GM12873 (cell line): Measurements from ENCODE around the gene AGR2.

ENCODE experiments used
- TF ChIP-seq, protein P1 (sequence below): IDR thresholded peaks from 2 replicates; pipeline ENCODE4 v1.5.1; 2012; ENCODE audit warnings: low read depth, mild to moderate bottlenecking, moderate library complexity, low read length, control low read depth; ENCODE audit not compliant: insufficient read depth; ENCODE audit errors: missing control alignments

AGR2 gene

DNA sequence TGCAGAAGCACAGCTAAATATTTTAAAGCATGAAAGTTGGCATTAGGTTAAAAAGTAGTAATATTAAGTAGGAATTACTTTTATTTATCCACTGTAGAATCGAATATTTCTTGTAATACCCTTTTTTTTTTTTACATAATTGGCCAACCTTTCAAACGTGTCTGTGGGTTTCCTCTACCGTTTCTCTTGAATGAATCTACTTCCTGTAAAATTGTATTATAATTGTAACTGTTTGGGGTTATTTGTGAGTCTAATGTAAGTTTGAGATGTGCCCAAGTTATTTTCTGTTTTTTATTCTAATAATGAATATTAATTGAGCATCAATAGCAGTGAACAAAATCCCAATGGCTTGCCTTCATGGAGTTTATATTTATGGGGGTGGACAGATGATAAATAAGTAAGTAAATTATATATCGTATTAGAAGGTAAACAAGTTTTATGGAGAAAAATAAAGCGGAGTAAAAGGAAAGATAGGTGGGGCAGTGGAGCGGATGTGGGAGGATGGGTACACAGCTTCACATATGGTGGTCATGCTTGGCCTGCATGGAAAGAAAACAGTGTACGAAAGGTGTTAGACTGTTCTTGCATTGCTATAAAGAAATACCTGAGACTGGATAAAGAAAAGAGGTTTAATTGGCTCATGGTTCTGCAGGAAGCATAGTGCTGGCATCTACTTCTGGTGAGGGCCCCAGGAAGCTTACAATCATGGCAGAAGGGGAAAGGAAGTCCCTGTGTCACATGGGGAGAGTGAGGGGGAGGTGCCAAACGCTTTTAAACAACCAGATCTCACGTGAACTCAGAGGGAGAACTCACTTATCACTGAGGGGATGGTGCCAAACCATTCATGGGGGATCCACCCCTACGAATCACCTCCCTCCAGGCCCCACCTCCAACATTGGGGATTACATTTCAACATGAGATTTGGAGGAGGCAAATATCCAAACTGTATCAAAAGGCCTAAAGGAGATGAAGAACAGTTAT is 45.9 kb downstream of the AGR2 start:
- TF ChIP-seq, protein P1, sequence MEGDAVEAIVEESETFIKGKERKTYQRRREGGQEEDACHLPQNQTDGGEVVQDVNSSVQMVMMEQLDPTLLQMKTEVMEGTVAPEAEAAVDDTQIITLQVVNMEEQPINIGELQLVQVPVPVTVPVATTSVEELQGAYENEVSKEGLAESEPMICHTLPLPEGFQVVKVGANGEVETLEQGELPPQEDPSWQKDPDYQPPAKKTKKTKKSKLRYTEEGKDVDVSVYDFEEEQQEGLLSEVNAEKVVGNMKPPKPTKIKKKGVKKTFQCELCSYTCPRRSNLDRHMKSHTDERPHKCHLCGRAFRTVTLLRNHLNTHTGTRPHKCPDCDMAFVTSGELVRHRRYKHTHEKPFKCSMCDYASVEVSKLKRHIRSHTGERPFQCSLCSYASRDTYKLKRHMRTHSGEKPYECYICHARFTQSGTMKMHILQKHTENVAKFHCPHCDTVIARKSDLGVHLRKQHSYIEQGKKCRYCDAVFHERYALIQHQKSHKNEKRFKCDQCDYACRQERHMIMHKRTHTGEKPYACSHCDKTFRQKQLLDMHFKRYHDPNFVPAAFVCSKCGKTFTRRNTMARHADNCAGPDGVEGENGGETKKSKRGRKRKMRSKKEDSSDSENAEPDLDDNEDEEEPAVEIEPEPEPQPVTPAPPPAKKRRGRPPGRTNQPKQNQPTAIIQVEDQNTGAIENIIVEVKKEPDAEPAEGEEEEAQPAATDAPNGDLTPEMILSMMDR = no peak

DNA sequence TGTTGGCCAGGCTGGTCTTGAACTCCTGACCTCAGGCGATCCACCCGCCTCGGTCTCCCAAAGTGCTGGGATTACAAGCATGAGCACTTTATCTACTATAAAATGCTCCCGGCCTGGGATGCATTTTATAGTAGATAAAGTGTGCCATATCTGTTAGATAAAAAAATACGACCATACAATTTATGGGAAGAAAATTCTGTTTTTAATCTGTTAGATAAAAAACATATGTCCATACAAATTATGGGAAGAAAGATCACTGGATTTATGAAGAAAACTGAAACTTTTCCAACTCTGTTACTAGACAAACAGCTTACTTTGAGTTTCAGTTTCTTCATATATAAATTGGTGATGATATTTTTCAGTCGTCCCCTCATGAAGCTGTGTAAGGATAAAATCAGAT is 46.8 kb downstream of the AGR2 start:
- TF ChIP-seq, protein P1 = no peak

DNA sequence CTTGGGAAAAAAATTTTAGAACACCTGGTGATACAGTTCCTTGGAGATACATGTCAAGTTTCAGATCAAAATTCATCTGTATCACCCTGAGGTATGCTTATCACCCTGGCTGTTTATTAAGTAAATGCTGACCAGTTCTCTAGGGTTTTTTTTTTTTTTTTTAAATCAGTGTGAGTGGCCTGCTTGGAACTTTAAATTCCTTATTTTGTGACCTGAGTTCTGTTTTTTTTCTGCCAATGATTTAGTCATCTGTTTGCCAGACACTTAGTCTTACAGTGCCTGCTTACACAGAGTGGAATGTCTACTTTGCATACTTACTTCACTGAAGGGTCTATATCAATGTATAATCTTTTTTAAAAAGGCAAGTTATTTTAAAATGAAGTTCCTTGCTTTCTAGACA is 49.4 kb downstream of the AGR2 start:
- TF ChIP-seq, protein P1 = no peak

DNA sequence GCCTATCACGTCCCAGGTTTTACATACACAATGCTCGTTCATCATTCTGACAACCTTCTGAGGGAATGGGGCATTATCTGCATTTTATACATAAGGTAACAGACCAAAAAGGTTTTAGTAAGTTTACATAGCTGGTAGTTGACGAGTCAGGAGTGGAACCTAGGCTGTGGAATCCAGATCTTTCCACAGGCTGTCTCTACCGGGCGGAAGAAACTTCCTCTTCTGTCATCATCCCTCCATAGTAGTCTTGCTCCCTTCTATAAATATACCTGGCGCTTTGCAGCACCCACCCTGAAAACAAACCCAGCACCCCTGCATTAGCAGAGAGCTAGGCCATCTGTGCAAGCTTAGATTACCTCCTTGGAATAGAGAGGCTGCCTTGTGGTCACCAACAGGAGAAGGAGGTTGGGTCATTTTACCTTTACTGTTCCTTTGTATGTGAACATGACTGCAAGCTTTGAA is 49.9 kb downstream of the AGR2 start:
- TF ChIP-seq, protein P1 = no peak

DNA sequence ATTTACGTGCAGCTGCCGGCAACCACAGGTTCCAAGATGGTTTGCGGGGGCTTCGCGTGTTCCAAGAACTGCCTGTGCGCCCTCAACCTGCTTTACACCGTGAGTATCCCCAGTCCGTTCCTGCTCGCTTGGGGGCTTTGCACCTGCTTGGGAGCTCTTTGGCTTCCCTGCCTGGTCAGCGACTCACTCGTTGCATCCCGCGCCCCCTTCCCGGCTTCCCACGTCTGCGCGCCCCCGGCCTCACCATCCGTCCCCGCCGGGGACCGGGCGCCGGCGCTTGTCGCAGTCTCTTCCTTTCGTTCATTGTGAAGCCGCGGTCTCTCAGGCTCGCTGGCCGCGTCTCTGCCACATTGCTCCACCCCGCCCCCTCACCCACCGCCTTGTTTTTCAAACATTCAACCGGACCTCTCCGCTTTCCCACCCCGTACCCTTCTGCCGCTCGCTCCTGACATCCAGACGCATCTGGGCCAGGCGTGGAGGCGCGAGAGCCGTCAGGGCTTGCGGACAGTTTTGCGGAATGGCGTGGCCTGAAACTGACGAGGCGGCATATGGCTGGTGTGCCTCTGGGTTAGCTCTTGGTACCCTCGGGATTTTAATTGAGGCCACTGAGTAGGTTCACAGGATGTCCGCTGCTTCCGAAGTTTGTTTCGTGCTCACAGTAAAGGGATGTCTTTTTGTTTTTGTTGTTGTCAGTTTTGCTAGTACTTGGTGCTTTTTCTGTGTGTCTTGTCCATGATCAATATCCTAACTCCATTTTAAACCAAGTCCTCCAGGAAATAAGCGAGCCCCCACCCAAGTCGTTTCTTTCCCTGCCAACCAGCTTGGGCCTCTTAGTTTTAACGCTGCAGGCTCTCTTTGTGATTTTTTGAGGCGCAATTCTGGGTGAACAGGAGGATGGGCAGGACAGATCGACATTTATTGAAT is 50.6 kb downstream of the AGR2 start:
- TF ChIP-seq, protein P1 = no peak

DNA sequence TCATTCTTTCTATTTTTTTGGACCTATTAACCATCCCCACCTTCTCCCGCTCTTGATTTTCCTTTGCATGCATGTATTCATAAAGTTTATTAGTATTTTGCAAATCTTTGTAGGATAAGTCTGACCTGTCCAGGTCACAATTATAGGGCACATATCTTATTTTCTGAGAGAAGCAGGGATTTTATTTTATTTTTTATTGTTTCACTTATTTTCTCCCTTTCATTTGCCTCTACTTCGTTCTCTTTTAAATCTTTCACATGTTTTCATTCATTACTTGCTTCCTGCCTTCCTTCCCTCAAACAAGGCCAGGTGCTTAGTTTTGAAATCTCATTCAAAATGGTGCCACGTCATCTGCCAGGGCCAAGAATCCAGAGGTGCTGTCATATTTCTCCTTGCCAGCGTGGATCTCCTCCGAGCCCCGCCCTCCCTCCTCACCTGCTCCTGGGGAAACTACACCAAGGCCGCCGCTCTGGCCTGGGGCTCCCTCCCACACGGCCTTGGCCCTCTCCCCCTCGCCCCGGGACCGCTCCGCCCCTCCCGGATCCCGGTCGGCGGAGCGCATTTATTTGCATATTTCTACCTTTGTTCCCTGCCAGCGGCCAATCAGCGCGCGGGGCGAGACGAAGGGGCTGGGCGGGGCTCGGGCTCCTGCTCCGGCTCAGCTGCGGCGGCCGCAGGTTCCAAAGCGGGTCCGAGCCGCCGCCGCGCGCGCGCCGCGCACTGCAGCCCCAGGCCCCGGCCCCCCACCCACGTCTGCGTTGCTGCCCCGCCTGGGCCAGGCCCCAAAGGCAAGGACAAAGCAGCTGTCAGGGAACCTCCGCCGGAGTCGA is 51.5 kb downstream of the AGR2 start, which contains the start of gene TSPAN13:
Gene TSPAN13 (plus strand): TSS at position 654 of the 830 bp plus-strand sequence. CDS start 213 bp downstream, outside the sequence.
- TF ChIP-seq, protein P1 = no peak
